IPS-15b (cell line): ENCODE results near the gene CPS1.

ENCODE experiments used
- H3K27me3 ChIP-seq: one replicate; pipeline ENCODE4 v1.6.1; 2013; ENCODE audit warnings: low read length; ENCODE audit not compliant: control insufficient read depth, insufficient read depth
- H3K36me3 ChIP-seq: one replicate; pipeline ENCODE4 v1.6.1; 2013; ENCODE audit warnings: low read length; ENCODE audit not compliant: control insufficient read depth, insufficient read depth
- H3K4me1 ChIP-seq: one replicate; pipeline ENCODE4 v1.6.1; 2013; ENCODE audit warnings: mild to moderate bottlenecking, low read length; ENCODE audit not compliant: control insufficient read depth, insufficient read depth
- H3K4me3 ChIP-seq: one replicate; pipeline ENCODE4 v1.5.1; 2013; ENCODE audit warnings: low read depth, low read length
- H3K9ac ChIP-seq: one replicate; pipeline ENCODE4 v1.6.1; 2013; ENCODE audit warnings: low read depth, mild to moderate bottlenecking, low read length
- H3K9me3 ChIP-seq: one replicate; pipeline ENCODE4 v1.6.1; 2013; ENCODE audit warnings: mild to moderate bottlenecking, low read length; ENCODE audit not compliant: control insufficient read depth, insufficient read depth

CPS1 gene

GRCh38 chr2:210534879-210535278, 21.5 kb upstream of the CPS1 start:
- Histone ChIP-seq H3K9ac (no peak overlapping the region), H3K4me1 (peaks cover 7% of the 10 kb centered on the region), H3K4me3 (no peak overlapping the region), H3K36me3 (no peaks in the 10 kb centered on the region), H3K9me3 (no peaks in the 10 kb centered on the region), H3K27me3 (no peaks in the 10 kb centered on the region)

GRCh38 chr2:210536973-210537650, 19.3 kb upstream of the CPS1 start:
- no peaks in the 10 kb centered on the region for H3K9me3 ChIP-seq
- H3K4me3 ChIP-seq: no peak overlapping the region
- H3K27me3 ChIP-seq: no peaks in the 10 kb centered on the region
- no peaks in the 10 kb centered on the region for H3K36me3 ChIP-seq
- H3K4me1 ChIP-seq: peaks cover 19% of the 10 kb centered on the region
- H3K9ac ChIP-seq: no peak overlapping the region

GRCh38 chr2:210539035-210539434, 17.4 kb upstream of the CPS1 start:
- H3K36me3 ChIP-seq: no peaks in the 10 kb centered on the region
- H3K4me3 ChIP-seq: no peak overlapping the region
- no peak overlapping the region for H3K9ac ChIP-seq
- no peaks in the 10 kb centered on the region for H3K9me3 ChIP-seq
- no peaks in the 10 kb centered on the region for H3K27me3 ChIP-seq
- H3K4me1 ChIP-seq: peaks cover 19% of the 10 kb centered on the region

- Histone ChIP-seq H3K9ac (no peak overlapping the region), H3K27me3 (no peaks in the 10 kb centered on the region), H3K9me3 (no peaks in the 10 kb centered on the region), H3K4me1 (peaks cover 19% of the 10 kb centered on the region), H3K36me3 (no peaks in the 10 kb centered on the region), H3K4me3 (no peak overlapping the region)
Measured at GRCh38 chr2:210539578-210540416, 16.6 kb upstream of the CPS1 start.

- Histone ChIP-seq H3K36me3 (no peaks in the 10 kb centered on the region), H3K9me3 (no peaks in the 10 kb centered on the region), H3K27me3 (no peaks in the 10 kb centered on the region), H3K4me1 (peaks cover 16% of the 10 kb centered on the region), H3K4me3 (no peak overlapping the region), H3K9ac (no peak overlapping the region)
Measured at GRCh38 chr2:210540471-210540870, 15.9 kb upstream of the CPS1 start.

GRCh38 chr2:210540900-210541289, 15.5 kb upstream of the CPS1 start:
- H3K4me1 ChIP-seq: peaks cover 13% of the 10 kb centered on the region
- no peak overlapping the region for H3K4me3 ChIP-seq

GRCh38 chr2:210541290-210541902, 15.0 kb upstream of the CPS1 start:
- Histone ChIP-seq H3K27me3 (no peaks in the 10 kb centered on the region), H3K4me1 (peaks cover 12% of the 10 kb centered on the region), H3K36me3 (no peaks in the 10 kb centered on the region), H3K4me3 (no peak overlapping the region), H3K9me3 (no peaks in the 10 kb centered on the region), H3K9ac (no peak overlapping the region)

More at GRCh38 chr2:210540900-210541289, 15.5 kb upstream of the CPS1 start:
- H3K9ac ChIP-seq: no peak overlapping the region
- H3K36me3 ChIP-seq: no peaks in the 10 kb centered on the region
- no peaks in the 10 kb centered on the region for H3K9me3 ChIP-seq
- no peaks in the 10 kb centered on the region for H3K27me3 ChIP-seq

GRCh38 chr2:210544007-210544590, 12.3 kb upstream of the CPS1 start:
- no peak overlapping the region for H3K9ac ChIP-seq

GRCh38 chr2:210544831-210545230, 11.6 kb upstream of the CPS1 start:
- no peak overlapping the region for H3K4me3 ChIP-seq
- H3K9me3 ChIP-seq: no peaks in the 10 kb centered on the region
- H3K36me3 ChIP-seq: no peaks in the 10 kb centered on the region
- no peaks in the 10 kb centered on the region for H3K27me3 ChIP-seq
- no peak overlapping the region for H3K9ac ChIP-seq
- peaks cover 18% of the 10 kb centered on the region for H3K4me1 ChIP-seq

More at GRCh38 chr2:210544007-210544590, 12.3 kb upstream of the CPS1 start:
- peaks cover 18% of the 10 kb centered on the region for H3K4me1 ChIP-seq
- H3K9me3 ChIP-seq: no peaks in the 10 kb centered on the region
- no peaks in the 10 kb centered on the region for H3K27me3 ChIP-seq
- H3K4me3 ChIP-seq: no peak overlapping the region
- H3K36me3 ChIP-seq: no peaks in the 10 kb centered on the region

- no peaks in the 10 kb centered on the region for H3K36me3 ChIP-seq
- H3K4me3 ChIP-seq: no peak overlapping the region
- no peak overlapping the region for H3K9ac ChIP-seq
- peaks cover 8% of the 10 kb centered on the region for H3K4me1 ChIP-seq
- no peaks in the 10 kb centered on the region for H3K9me3 ChIP-seq
- no peaks in the 10 kb centered on the region for H3K27me3 ChIP-seq
Measured at GRCh38 chr2:210546424-210547208, 9.8 kb upstream of the CPS1 start.

GRCh38 chr2:210548031-210548430, 8.4 kb upstream of the CPS1 start:
- H3K9ac ChIP-seq: no peak overlapping the region
- no peaks in the 10 kb centered on the region for H3K27me3 ChIP-seq
- H3K4me3 ChIP-seq: no peak overlapping the region
- H3K4me1 ChIP-seq: peaks cover 6% of the 10 kb centered on the region
- H3K9me3 ChIP-seq: no peaks in the 10 kb centered on the region
- no peaks in the 10 kb centered on the region for H3K36me3 ChIP-seq
